ENCODE measurements around the gene MTG2. TPM values are rescaled to one million over a fixed set of nuclear protein-coding genes. Genes with fewer than 3 reads are reported as not detected.

MTG2 gene
- polyA plus RNA-seq, 1 donor (not counting 4 experiments of a cell fraction or from before 2014, with no cell fraction given): 24.7 TPM

DNA sequence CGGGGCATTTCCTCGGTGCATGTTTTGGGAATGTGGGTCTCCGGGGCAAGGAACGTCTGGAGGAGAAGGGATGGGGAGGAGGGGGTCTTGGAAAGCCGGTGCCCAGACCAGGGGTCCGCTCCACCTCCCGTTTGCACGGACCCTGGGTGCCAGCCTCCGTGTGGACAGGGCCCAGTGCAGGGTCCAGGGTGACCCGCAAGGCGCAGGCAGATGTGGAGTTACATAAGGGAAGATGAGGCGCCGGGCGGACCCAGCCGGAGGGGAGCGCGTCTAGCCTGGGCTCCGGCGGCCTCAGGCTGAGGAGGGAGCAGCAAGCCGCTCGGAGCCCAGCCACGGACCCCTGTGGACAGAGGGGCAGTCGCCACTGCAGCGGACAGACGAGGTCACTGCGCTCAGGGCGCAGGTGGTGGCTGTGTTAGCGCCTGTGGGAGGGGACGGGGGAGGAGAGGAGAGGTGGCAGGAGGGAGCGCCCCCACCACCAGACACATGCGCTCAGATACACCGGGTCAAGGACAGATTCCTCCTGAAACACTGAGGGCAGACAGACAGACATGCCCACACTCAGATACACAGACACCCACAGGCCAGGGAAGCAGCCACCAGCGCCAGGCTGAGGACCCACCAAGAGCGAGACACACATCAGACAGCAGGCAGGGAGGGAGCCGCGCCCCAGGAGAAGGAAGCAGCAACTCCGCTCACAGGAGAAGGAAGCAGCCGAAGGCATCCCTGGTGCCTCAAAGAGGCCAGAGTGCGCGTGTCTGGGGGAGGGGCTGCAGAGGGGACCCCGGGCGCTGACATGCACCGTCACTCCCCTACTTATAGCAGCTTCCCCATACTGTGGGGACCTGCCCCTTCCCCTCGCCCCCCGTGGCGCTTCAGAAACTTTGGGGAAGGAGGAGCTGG is 38.1 kb downstream of the MTG2 start:
- H3K79me2 ChIP-seq (ENCODE audit: control insufficient read depth, insufficient read depth, low read length): no peaks in the 10 kb centered on the region
- DNase-seq (ENCODE audit: low read depth, low spot score) (no peak), FAIRE-seq (no peak)
- no peak overlapping the region for H2AFZ ChIP-seq (ENCODE audit: control insufficient read depth, low read length)
- dilution Hi-C loops (cut with MboI; ENCODE audit: extremely low pct_ligation_motif_present, low sequenced_read_pairs): no loop called here
- H3K27ac ChIP-seq (ENCODE audit: control insufficient read depth, insufficient read depth, low read length): no peak overlapping the region
- H3K9me3 ChIP-seq (ENCODE audit: control insufficient read depth, low read depth, low read length): no peaks in the 10 kb centered on the region
- H3K4me2 ChIP-seq (ENCODE audit: control insufficient read depth, extremely low read depth, insufficient read depth, low read depth, low read length): no peak overlapping the region
- H3K9ac ChIP-seq (ENCODE audit: control insufficient read depth, extremely low read depth, insufficient read depth, low read length): no peak overlapping the region
- no peaks in the 10 kb centered on the region for H3K36me3 ChIP-seq (ENCODE audit: control insufficient read depth in 2 of 2, extremely low read depth in 1 of 2, insufficient read depth in 2 of 2, low read length in 2 of 2)
- H3K9me1 ChIP-seq (ENCODE audit: control insufficient read depth, extremely low read depth, insufficient read depth, low read length): no peaks in the 10 kb centered on the region
- peak; percentile 55 for TF ChIP-seq EZH2 (IDR thresholded peaks at IDR 0.05; ENCODE audit: low read length)
- TF ChIP-seq, protein P1, sequence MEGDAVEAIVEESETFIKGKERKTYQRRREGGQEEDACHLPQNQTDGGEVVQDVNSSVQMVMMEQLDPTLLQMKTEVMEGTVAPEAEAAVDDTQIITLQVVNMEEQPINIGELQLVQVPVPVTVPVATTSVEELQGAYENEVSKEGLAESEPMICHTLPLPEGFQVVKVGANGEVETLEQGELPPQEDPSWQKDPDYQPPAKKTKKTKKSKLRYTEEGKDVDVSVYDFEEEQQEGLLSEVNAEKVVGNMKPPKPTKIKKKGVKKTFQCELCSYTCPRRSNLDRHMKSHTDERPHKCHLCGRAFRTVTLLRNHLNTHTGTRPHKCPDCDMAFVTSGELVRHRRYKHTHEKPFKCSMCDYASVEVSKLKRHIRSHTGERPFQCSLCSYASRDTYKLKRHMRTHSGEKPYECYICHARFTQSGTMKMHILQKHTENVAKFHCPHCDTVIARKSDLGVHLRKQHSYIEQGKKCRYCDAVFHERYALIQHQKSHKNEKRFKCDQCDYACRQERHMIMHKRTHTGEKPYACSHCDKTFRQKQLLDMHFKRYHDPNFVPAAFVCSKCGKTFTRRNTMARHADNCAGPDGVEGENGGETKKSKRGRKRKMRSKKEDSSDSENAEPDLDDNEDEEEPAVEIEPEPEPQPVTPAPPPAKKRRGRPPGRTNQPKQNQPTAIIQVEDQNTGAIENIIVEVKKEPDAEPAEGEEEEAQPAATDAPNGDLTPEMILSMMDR (optimal IDR thresholded peaks at IDR 0.05 in 1 of 3, IDR thresholded peaks at IDR 0.05 in 1 of 3, conservative IDR thresholded peaks at IDR 0.05 in 1 of 3; ENCODE audit: extremely low read depth in 1 of 3, insufficient read depth in 2 of 3, low read length in 3 of 3): no peak
- H3K27me3 ChIP-seq (ENCODE audit: control insufficient read depth, extremely low read depth, insufficient read depth, low read length): peaks cover 85% of the 10 kb centered on the region
- H3K4me3 ChIP-seq (ENCODE audit: control insufficient read depth in 2 of 3, extremely low read depth in 1 of 3, insufficient read depth in 2 of 3, low read depth in 1 of 3, low read length in 3 of 3): no peak overlapping the region
- no peaks in the 10 kb centered on the region for H3K4me1 ChIP-seq (ENCODE audit: control insufficient read depth, extremely low read depth, insufficient read depth, low read length)
- no peaks in the 10 kb centered on the region for H4K20me1 ChIP-seq (ENCODE audit: control insufficient read depth, extremely low read depth, insufficient read depth, low read length)

DNA sequence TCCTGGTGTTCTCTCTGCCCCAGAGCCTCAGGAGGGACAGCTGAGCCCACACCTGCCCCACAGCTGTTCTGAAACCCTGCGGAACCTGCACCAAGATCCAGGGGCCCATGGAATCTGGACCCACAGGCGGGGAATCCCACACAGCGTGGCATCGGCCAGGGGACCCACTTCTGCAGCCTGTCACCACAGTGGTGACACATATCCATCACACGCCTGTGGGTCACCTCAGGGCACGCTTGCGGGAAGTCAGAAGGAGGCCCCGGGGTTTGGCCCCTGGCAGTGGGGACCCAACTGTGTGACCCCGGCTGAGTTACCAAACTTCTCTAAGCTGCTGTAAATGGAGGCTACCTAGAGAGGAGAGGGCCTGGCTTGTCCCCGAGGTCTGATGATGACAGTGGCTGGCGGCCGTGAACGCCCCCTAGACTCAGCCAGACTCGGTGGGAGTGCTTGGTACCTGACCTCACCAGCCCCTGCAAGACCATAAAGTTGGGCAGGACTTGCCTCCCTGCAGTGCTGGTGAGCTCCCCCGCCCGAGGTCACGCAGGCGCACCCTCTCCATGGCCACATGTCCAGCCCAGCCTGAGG is 39.5 kb downstream of the MTG2 start:
- Histone ChIP-seq H3K9me1 (ENCODE audit: control insufficient read depth, extremely low read depth, insufficient read depth, low read length) (no peaks in the 10 kb centered on the region), H3K4me2 (ENCODE audit: control insufficient read depth, extremely low read depth, insufficient read depth, low read depth, low read length) (no peak overlapping the region), H3K9ac (ENCODE audit: control insufficient read depth, extremely low read depth, insufficient read depth, low read length) (no peak overlapping the region), H3K79me2 (ENCODE audit: control insufficient read depth, insufficient read depth, low read length) (no peaks in the 10 kb centered on the region), H4K20me1 (ENCODE audit: control insufficient read depth, extremely low read depth, insufficient read depth, low read length) (peaks cover under 1% of the 10 kb centered on the region), H3K36me3 (ENCODE audit: control insufficient read depth in 2 of 2, extremely low read depth in 1 of 2, insufficient read depth in 2 of 2, low read length in 2 of 2) (no peaks in the 10 kb centered on the region), H3K4me3 (ENCODE audit: control insufficient read depth in 2 of 3, extremely low read depth in 1 of 3, insufficient read depth in 2 of 3, low read depth in 1 of 3, low read length in 3 of 3) (no peak overlapping the region), H2AFZ (ENCODE audit: control insufficient read depth, low read length) (no peak overlapping the region), H3K27ac (ENCODE audit: control insufficient read depth, insufficient read depth, low read length) (no peak overlapping the region), H3K27me3 (ENCODE audit: control insufficient read depth, extremely low read depth, insufficient read depth, low read length) (peaks cover 91% of the 10 kb centered on the region), H3K9me3 (ENCODE audit: control insufficient read depth, low read depth, low read length) (no peaks in the 10 kb centered on the region), H3K4me1 (ENCODE audit: control insufficient read depth, extremely low read depth, insufficient read depth, low read length) (no peaks in the 10 kb centered on the region)
- TF ChIP-seq EZH2 (IDR thresholded peaks at IDR 0.05; ENCODE audit: low read length): no peak
- TF ChIP-seq, protein P1 (optimal IDR thresholded peaks at IDR 0.05 in 1 of 3, IDR thresholded peaks at IDR 0.05 in 1 of 3, conservative IDR thresholded peaks at IDR 0.05 in 1 of 3; ENCODE audit: extremely low read depth in 1 of 3, insufficient read depth in 2 of 3, low read length in 3 of 3): no peak
- no peak for DNase-seq (ENCODE audit: low read depth, low spot score)
- no peak for FAIRE-seq
- dilution Hi-C loops (cut with MboI; ENCODE audit: extremely low pct_ligation_motif_present, low sequenced_read_pairs): no loop called here

All from keratinocyte (primary cell).